C4-2B (cell line): ENCODE measurements around the gene PPP1R1B.

ENCODE experiments used
- CTCF ChIP-seq: fragments of 450-650 bp; conservative IDR thresholded peaks from 2 replicates; pipeline ENCODE4 v1.5.1; 2017; ENCODE audit warnings: mild to moderate bottlenecking
- ZFX ChIP-seq: fragments of 450-650 bp; IDR thresholded peaks from 2 replicates; pipeline ENCODE4 v1.6.1; 2017

- TF ChIP-seq CTCF (no peak), ZFX (no peak)
Observed at GRCh38 chr17:39648616-39649366, 22.0 kb downstream of the PPP1R1B start.
